Measurements from ENCODE around the gene DOCK11.

DNA sequence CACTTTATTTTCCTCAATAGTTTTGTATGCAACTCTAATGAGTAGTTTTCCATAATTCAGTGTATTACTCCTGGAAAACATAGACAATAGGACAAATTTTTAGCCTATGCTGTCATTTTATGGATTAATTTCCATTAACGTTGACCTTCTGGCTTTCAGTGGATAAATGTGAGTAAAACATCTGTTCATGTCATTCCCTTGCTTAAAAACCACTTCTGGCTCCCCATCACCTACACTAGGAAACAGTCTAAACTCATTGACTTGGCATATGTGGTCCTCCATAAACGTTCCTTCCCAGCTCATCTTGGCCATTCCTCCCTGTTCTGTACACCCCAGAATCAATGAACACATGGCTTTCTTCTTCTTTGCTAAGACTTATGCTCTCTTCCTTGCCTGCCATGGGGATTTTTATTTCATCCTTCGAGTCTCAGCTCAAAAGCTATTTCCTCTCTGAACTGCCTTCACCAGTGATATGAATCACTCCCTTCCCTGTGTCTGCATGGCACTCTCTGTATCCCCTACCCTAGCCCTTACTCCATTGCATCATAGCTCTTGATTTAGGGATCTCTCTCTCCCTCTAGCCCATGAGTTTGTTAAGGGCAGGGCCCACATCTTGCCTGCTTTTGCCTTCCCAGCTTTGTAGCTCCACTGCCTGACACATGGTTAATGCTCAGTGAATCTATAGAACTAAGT lies 34.8 kb downstream of the DOCK11 start:
- TF ChIP-seq, protein P1, sequence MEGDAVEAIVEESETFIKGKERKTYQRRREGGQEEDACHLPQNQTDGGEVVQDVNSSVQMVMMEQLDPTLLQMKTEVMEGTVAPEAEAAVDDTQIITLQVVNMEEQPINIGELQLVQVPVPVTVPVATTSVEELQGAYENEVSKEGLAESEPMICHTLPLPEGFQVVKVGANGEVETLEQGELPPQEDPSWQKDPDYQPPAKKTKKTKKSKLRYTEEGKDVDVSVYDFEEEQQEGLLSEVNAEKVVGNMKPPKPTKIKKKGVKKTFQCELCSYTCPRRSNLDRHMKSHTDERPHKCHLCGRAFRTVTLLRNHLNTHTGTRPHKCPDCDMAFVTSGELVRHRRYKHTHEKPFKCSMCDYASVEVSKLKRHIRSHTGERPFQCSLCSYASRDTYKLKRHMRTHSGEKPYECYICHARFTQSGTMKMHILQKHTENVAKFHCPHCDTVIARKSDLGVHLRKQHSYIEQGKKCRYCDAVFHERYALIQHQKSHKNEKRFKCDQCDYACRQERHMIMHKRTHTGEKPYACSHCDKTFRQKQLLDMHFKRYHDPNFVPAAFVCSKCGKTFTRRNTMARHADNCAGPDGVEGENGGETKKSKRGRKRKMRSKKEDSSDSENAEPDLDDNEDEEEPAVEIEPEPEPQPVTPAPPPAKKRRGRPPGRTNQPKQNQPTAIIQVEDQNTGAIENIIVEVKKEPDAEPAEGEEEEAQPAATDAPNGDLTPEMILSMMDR (IDR thresholded peaks at IDR 0.05; ENCODE audit: low read length) = no peak
- TF ChIP-seq EZH2 (IDR thresholded peaks at IDR 0.05; ENCODE audit: borderline replicate concordance, low read length) = no peak
